H9 (cell line): ENCODE data around the gene PTER. TPM values are rescaled to one million over a fixed set of nuclear protein-coding genes. Genes with fewer than 3 reads are reported as not detected.

Source experiments
- DNase-seq: peaks from one replicate; pipeline ENCODE4 v3.0.0-alpha.2; 2017
- H2AFZ ChIP-seq: one replicate; pipeline ENCODE4 v1.6.1; 2013; ENCODE audit warnings: mild to moderate bottlenecking, low read length, control low read depth, moderate library complexity
- H2AK5ac ChIP-seq: 2 replicates; pipeline ENCODE4 v1.6.1; 2013; ENCODE audit warnings: low read length, control low read depth, mixed read lengths; ENCODE audit not compliant: insufficient read length
- H2BK120ac ChIP-seq: one replicate; pipeline ENCODE4 v1.6.1; 2013; ENCODE audit warnings: low read depth, mild to moderate bottlenecking, low read length, control low read depth, inconsistent platforms; ENCODE audit not compliant: poor library complexity, severe bottlenecking
- H2BK12ac ChIP-seq: 2 replicates; pipeline ENCODE4 v1.6.1; 2013; ENCODE audit warnings: low read length, control low read depth, mixed read lengths, low read depth; ENCODE audit not compliant: insufficient read length
- H2BK15ac ChIP-seq: 2 replicates; pipeline ENCODE4 v1.6.1; 2013; ENCODE audit warnings: low read depth, low read length, control low read depth
- H2BK20ac ChIP-seq: one replicate; pipeline ENCODE4 v1.6.1; 2013; ENCODE audit warnings: low read depth, mild to moderate bottlenecking, low read length, control low read depth, inconsistent platforms; ENCODE audit not compliant: poor library complexity, severe bottlenecking
- H2BK5ac ChIP-seq: 2 replicates; pipeline ENCODE4 v1.6.1; 2013; ENCODE audit warnings: low read length, control low read depth, mixed read lengths; ENCODE audit not compliant: insufficient read length
- H3K14ac ChIP-seq: 2 replicates; pipeline ENCODE4 v1.6.1; 2013; ENCODE audit warnings: low read length, control low read depth; ENCODE audit not compliant: insufficient read depth
- H3K18ac ChIP-seq: 2 replicates; pipeline ENCODE4 v1.6.1; 2013; ENCODE audit warnings: low read depth, mild to moderate bottlenecking, mixed read lengths, low read length, control low read depth; ENCODE audit not compliant: insufficient read length
- H3K23ac ChIP-seq: 2 replicates; pipeline ENCODE4 v1.6.1; 2013; ENCODE audit warnings: low read length, control low read depth, mixed read lengths, low read depth; ENCODE audit not compliant: insufficient read length
- H3K23me2 ChIP-seq: 2 replicates; pipeline ENCODE4 v1.6.1; 2013; ENCODE audit warnings: low read depth, mild to moderate bottlenecking, mixed read lengths, low read length, control low read depth; ENCODE audit not compliant: insufficient read length, poor library complexity, severe bottlenecking
- H3K27ac ChIP-seq: 2 replicates; pipeline ENCODE4 v1.5.1; 2013; ENCODE audit warnings: low read length, control low read depth, mixed read lengths, low read depth; ENCODE audit not compliant: insufficient read length
- H3K27me3 ChIP-seq: 2 replicates; pipeline ENCODE4 v1.6.1; 2013; ENCODE audit warnings: low read length, control low read depth, inconsistent platforms; ENCODE audit not compliant: insufficient read depth
- H3K4ac ChIP-seq: 2 replicates; pipeline ENCODE4 v1.6.1; 2013; ENCODE audit warnings: low read depth, mild to moderate bottlenecking, control low read depth, inconsistent platforms, low read length, moderate library complexity
- H3K4me1 ChIP-seq: 2 replicates; pipeline ENCODE4 v1.6.1; 2013; ENCODE audit warnings: low read length, control low read depth, inconsistent platforms; ENCODE audit not compliant: insufficient read depth
- H3K4me2 ChIP-seq: 2 replicates; pipeline ENCODE4 v1.6.1; 2013; ENCODE audit warnings: low read length, control low read depth, mixed read lengths; ENCODE audit not compliant: insufficient read length, insufficient read depth
- H3K56ac ChIP-seq: 2 replicates; pipeline ENCODE4 v1.6.1; 2013; ENCODE audit warnings: low read depth, mild to moderate bottlenecking, mixed read lengths, low read length, control low read depth; ENCODE audit not compliant: insufficient read length
- H3K79me1 ChIP-seq: 2 replicates; pipeline ENCODE4 v1.6.1; 2013; ENCODE audit warnings: low read depth, mild to moderate bottlenecking, moderate library complexity, low read length, control low read depth, inconsistent platforms; ENCODE audit not compliant: insufficient read depth, poor library complexity, severe bottlenecking
- H3K79me2 ChIP-seq: 2 replicates; pipeline ENCODE4 v1.6.1; 2013; ENCODE audit warnings: low read length, control low read depth, inconsistent platforms; ENCODE audit not compliant: insufficient read depth
- H3K9ac ChIP-seq: 2 replicates; pipeline ENCODE4 v1.6.1; 2013; ENCODE audit warnings: low read length, control low read depth, mixed read lengths; ENCODE audit not compliant: insufficient read length; ENCODE audit errors: extremely low read depth
- H3K9me3 ChIP-seq: one replicate; pipeline ENCODE4 v1.6.1; 2013; ENCODE audit warnings: low read depth, low read length, inconsistent platforms; ENCODE audit not compliant: control insufficient read depth
- H3T11ph ChIP-seq: one replicate; pipeline ENCODE4 v1.6.1; 2013; ENCODE audit warnings: mild to moderate bottlenecking, low read length, control low read depth, inconsistent platforms
- H4K20me1 ChIP-seq: one replicate; pipeline ENCODE4 v1.6.1; 2013; ENCODE audit not compliant: control insufficient read depth, insufficient read length, insufficient read depth
- H4K5ac ChIP-seq: 2 replicates; pipeline ENCODE4 v1.6.1; 2013; ENCODE audit warnings: low read depth, mild to moderate bottlenecking, mixed read lengths, low read length, control low read depth; ENCODE audit not compliant: insufficient read length
- H4K8ac ChIP-seq: replicated peaks from 2 replicates; pipeline ENCODE4 v1.6.1; 2013; ENCODE audit warnings: low read length, control low read depth, mixed read lengths, low read depth; ENCODE audit not compliant: insufficient read length
- H4K91ac ChIP-seq: 2 replicates; pipeline ENCODE4 v1.6.1; 2013; ENCODE audit warnings: low read depth, mild to moderate bottlenecking, moderate library complexity, mixed read lengths, low read length, control low read depth; ENCODE audit not compliant: insufficient read length
- H3K27ac Mint-ChIP-seq, 3 experiments: 2 replicates in 2 of 3; 3 replicates in 1 of 3; pipeline ENCODE4 v1.8.0; 2020 to 2021; ENCODE audit warnings: mixed read lengths in 3 of 3, mild to moderate bottlenecking in 1 of 3, moderate library complexity in 1 of 3
- H3K27me3 Mint-ChIP-seq: 2 replicates; pipeline ENCODE4 v1.8.0; 2021; ENCODE audit warnings: low read depth, mild to moderate bottlenecking, moderate library complexity, mixed read lengths
- H3K36me3 Mint-ChIP-seq, 3 experiments: 2 replicates in 2 of 3; 3 replicates in 1 of 3; pipeline ENCODE4 v1.8.0; 2020 to 2021; ENCODE audit warnings: low read depth in 3 of 3, mixed read lengths in 3 of 3; ENCODE audit not compliant: insufficient read depth in 1 of 3
- H3K4me1 Mint-ChIP-seq, 2 experiments: 2 replicates each; pipeline ENCODE4 v1.8.0; 2020; ENCODE audit warnings: mixed read lengths in 2 of 2
- H3K4me3 Mint-ChIP-seq, 2 experiments: 2 replicates in 1 of 2; 3 replicates in 1 of 2; pipeline ENCODE4 v1.8.0; 2020 to 2021; ENCODE audit warnings: mild to moderate bottlenecking in 2 of 2, mixed read lengths in 2 of 2, moderate library complexity in 1 of 2
- H3K9me3 Mint-ChIP-seq, 2 experiments: 2 replicates in 1 of 2; 3 replicates in 1 of 2; pipeline ENCODE4 v1.8.0; 2020; ENCODE audit warnings: mild to moderate bottlenecking in 2 of 2, mixed read lengths in 2 of 2, moderate library complexity in 1 of 2
- CTCF ChIP-seq: fragments of 200-600 bp; sonication (generic); conservative IDR thresholded peaks from 3 replicates; pipeline ENCODE4 v1.8.0; 2021; ENCODE audit warnings: antibody characterized with exemption, mild to moderate bottlenecking
- WGBS: extraction: QIAGEN DNeasy Blood & Tissue Kit; methylation state at CpG from one replicate; pipeline ENCODE4 v1.1.7; 2013; ENCODE audit warnings: missing lambda C conversion rate, low lambda C conversion rate, mixed read lengths; ENCODE audit not compliant: insufficient read length; ENCODE audit errors: extremely low coverage; 5-methylcytosine and 5-hydroxymethylcytosine counted together
- total RNA-seq: library from RNA; stranded (reverse); gene quantifications from 2 replicates; pipeline ENCODE4 v1.2.1, GENCODE V29; 2021

PTER gene
- total RNA-seq, 1 experiment from 2014 or later = 10.1 TPM

DNA sequence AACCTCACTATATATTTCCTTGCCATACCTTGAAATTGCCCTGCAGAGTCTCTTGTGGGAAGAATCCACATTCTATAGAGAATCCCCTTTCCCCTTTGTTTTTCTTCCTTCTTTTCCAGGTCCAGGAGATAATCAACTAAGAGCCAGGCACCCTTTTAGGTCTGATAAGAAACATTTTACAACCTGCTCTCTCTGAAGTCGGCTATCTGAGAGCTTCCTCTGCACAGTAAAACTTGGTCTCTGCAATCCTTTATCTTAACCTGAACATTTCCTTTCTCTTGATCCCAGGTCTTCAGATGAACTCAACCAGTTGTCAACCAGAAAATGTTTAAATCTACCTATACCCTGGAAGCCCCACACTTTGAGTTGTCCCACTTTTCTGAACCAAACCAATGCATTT, 19.5 kb upstream of the PTER start:
- no peak overlapping the region for H3K4me3 Mint-ChIP-seq

More for the DNA sequence above, 19.5 kb upstream of the PTER start:
- no peak overlapping the region for H3K23ac ChIP-seq
- H4K8ac ChIP-seq = no peak overlapping the region
- no peaks in the 10 kb centered on the region for H3K9me3 ChIP-seq
- no peaks in the 10 kb centered on the region for H3K27me3 ChIP-seq
- no peak overlapping the region for H3K9ac ChIP-seq
- Mint-ChIP-seq H3K9me3 (no peaks in the 10 kb centered on the region), H3K4me1 (peaks cover 15 to 23% of the 10 kb centered on the region in 2 experiments), H3K27ac (no peak overlapping the region), H3K27me3 (no peaks in the 10 kb centered on the region), H3K36me3 (no peaks in the 10 kb centered on the region)
- no peak overlapping the region for H3K4ac ChIP-seq
- no peak overlapping the region for H2BK20ac ChIP-seq
- H4K5ac ChIP-seq = no peak overlapping the region
- H2BK12ac ChIP-seq = no peak overlapping the region
- no peaks in the 10 kb centered on the region for H3K79me1 ChIP-seq
- H2BK15ac ChIP-seq = no peak overlapping the region
- no peaks in the 10 kb centered on the region for H4K20me1 ChIP-seq
- no peaks in the 10 kb centered on the region for H3K23me2 ChIP-seq
- H3K4me1 ChIP-seq = peaks cover 1% of the 10 kb centered on the region; the same call in 1 of the 2 replicates
- no peak overlapping the region for H2BK120ac ChIP-seq
- no peak overlapping the region for H3T11ph ChIP-seq
- no peaks in the 10 kb centered on the region for H3K79me2 ChIP-seq
- no peak overlapping the region for H3K14ac ChIP-seq
- TF ChIP-seq CTCF = no peak
- H3K27ac ChIP-seq = no peak overlapping the region
- no CpG with 5 or more reads among the region's 1 CpG for WGBS
- H3K18ac ChIP-seq = no peak overlapping the region
- DNase-seq = no peak
- H4K91ac ChIP-seq = no peak overlapping the region
- no peak overlapping the region for H3K56ac ChIP-seq
- no peak overlapping the region for H2AK5ac ChIP-seq
- H3K4me2 ChIP-seq = no peak overlapping the region
- no peak overlapping the region for H2BK5ac ChIP-seq
- no peak overlapping the region for H2AFZ ChIP-seq
